HL-60/S4 (cell line): ENCODE data around the gene KCNMB2.

Experiments
- in situ Hi-C: fragments of 300-500 bp; cut with MboI; formaldehyde crosslinking; loops from 2 replicates; pipeline ENCODE4 v1.14.3; 2022; ENCODE audit warnings: low sequenced_read_pairs

KCNMB2 gene

GRCh38 chr3:178802993-178803693, 266.9 kb downstream of the KCNMB2 start:
- in situ Hi-C loops = no loop called here

GRCh38 chr3:178804606-178805005, 268.4 kb downstream of the KCNMB2 start:
- in situ Hi-C loops = no loop called here

GRCh38 chr3:178805741-178806140, 269.5 kb downstream of the KCNMB2 start:
- in situ Hi-C loops = no loop called here

- in situ Hi-C loops = no loop called here
Measured at GRCh38 chr3:178806651-178807050, 270.4 kb downstream of the KCNMB2 start.

GRCh38 chr3:178807694-178808093, 271.5 kb downstream of the KCNMB2 start:
- in situ Hi-C loops = no loop called here

- in situ Hi-C loops = no loop called here
Measured at GRCh38 chr3:178808748-178809147, 272.5 kb downstream of the KCNMB2 start.

GRCh38 chr3:178810181-178810580, 273.9 kb downstream of the KCNMB2 start:
- in situ Hi-C loops = no loop called here

- in situ Hi-C loops = no loop called here
Measured at GRCh38 chr3:178822722-178823121, 286.5 kb downstream of the KCNMB2 start.

- in situ Hi-C loops = no loop called here
Measured at GRCh38 chr3:178823150-178823549, 286.9 kb downstream of the KCNMB2 start.

- in situ Hi-C loops = no loop called here
Measured at GRCh38 chr3:178823591-178824246, 287.5 kb downstream of the KCNMB2 start.

GRCh38 chr3:178826435-178827123, 290.3 kb downstream of the KCNMB2 start:
- in situ Hi-C loops = no loop called here

GRCh38 chr3:178827285-178827856, 291.1 kb downstream of the KCNMB2 start:
- in situ Hi-C loops = no loop called here

GRCh38 chr3:178833695-178834094, 297.5 kb downstream of the KCNMB2 start:
- in situ Hi-C loops = no loop called here

GRCh38 chr3:178835033-178835432, 298.8 kb downstream of the KCNMB2 start:
- in situ Hi-C loops = no loop called here

- in situ Hi-C loops = no loop called here
Measured at GRCh38 chr3:178837512-178837911, 301.3 kb downstream of the KCNMB2 start.

GRCh38 chr3:178840586-178840985, 304.4 kb downstream of the KCNMB2 start:
- in situ Hi-C loops = no loop called here

- in situ Hi-C loops = no loop called here
Measured at GRCh38 chr3:178841011-178841410, 304.8 kb downstream of the KCNMB2 start.

- in situ Hi-C loops = no loop called here
Measured at GRCh38 chr3:178844916-178845315, 308.7 kb downstream of the KCNMB2 start.

- in situ Hi-C loops = no loop called here
Measured at GRCh38 chr3:178845420-178846118, 309.3 kb downstream of the KCNMB2 start.

GRCh38 chr3:178847190-178847589, 311.0 kb downstream of the KCNMB2 start:
- in situ Hi-C loops = no loop called here
